H1 (cell line): Measurements from ENCODE around the gene IGFBP3. TPM values are rescaled to one million over a fixed set of nuclear protein-coding genes. Genes with fewer than 3 reads are reported as not detected.

Experiments
- CTCF ChIA-PET: fragments of 300-600 bp; sonication (Branson Sonifier 250); formaldehyde crosslinking; loops from one replicate; lab custom pipeline; 2021; ENCODE audit not compliant: partially characterized antibody; lab: Charles Lee
- POLR2A ChIA-PET: fragments of 300-600 bp; sonication (Branson Sonifier 250); formaldehyde crosslinking; loops from one replicate; lab custom pipeline; 2021; ENCODE audit warnings: inconsistent platforms; ENCODE audit not compliant: partially characterized antibody; lab: Charles Lee
- DNase-seq, 2 experiments: peaks; one replicate each; pipeline versions ENCODE4 v3.0.0 to v3.0.0-alpha.2; 2010 to 2022; ENCODE audit warnings: low spot score in 2 of 2, low read depth in 1 of 2, mixed read lengths in 1 of 2
- FAIRE-seq: peaks from 2 replicates; lab custom pipeline; 2011; peaks lifted over from hg19 to GRCh38; lab: Jason Lieb, UNC
- H2AFZ ChIP-seq: 2 replicates; pipeline ENCODE4 v1.8.1; 2012; ENCODE audit warnings: low read length, inconsistent platforms
- H2AK5ac ChIP-seq: 2 replicates; pipeline ENCODE4 v1.6.1; 2013; ENCODE audit warnings: low read depth, low read length
- H2BK120ac ChIP-seq: replicated peaks from 2 replicates; pipeline ENCODE3; 2013; ENCODE audit warnings: low read depth, low read length, inconsistent platforms
- H2BK12ac ChIP-seq: 2 replicates; pipeline ENCODE4 v1.6.1; 2013; ENCODE audit warnings: low read depth, low read length
- H2BK15ac ChIP-seq: 2 replicates; pipeline ENCODE4 v1.6.1; 2013; ENCODE audit warnings: low read length
- H2BK20ac ChIP-seq: 2 replicates; pipeline ENCODE4 v1.6.1; 2013; ENCODE audit warnings: low read length
- H2BK5ac ChIP-seq: 2 replicates; pipeline ENCODE4 v1.6.1; 2013; ENCODE audit warnings: low read depth, low read length
- H3K14ac ChIP-seq: 2 replicates; pipeline ENCODE4 v1.6.1; 2013; ENCODE audit warnings: inconsistent platforms; ENCODE audit not compliant: insufficient read length
- H3K18ac ChIP-seq: 2 replicates; pipeline ENCODE4 v1.6.1; 2013; ENCODE audit warnings: low read length; ENCODE audit errors: extremely low read depth
- H3K23ac ChIP-seq: 2 replicates; pipeline ENCODE4 v1.6.1; 2013; ENCODE audit warnings: inconsistent platforms; ENCODE audit not compliant: insufficient read length
- H3K23me2 ChIP-seq: 2 replicates; pipeline ENCODE4 v1.6.1; 2013; ENCODE audit warnings: low read depth, low read length
- H3K27ac ChIP-seq: 2 replicates; pipeline ENCODE4 v1.6.1; 2011; ENCODE audit warnings: low read depth, low read length, inconsistent platforms
- H3K27me3 ChIP-seq, 4 experiments: replicated peaks in 1 of 4; 1 replicate in 1 of 4; 2 replicates in 3 of 4; pipeline versions ENCODE4 v1.6.1 to v1.8.1; 2011 to 2013; ENCODE audit warnings: low read length in 3 of 4, mild to moderate bottlenecking in 3 of 4, inconsistent platforms in 2 of 4, mixed read lengths in 2 of 4, moderate library complexity in 1 of 4; ENCODE audit not compliant: control insufficient read depth in 3 of 4, insufficient read depth in 3 of 4; ENCODE audit errors: extremely low read depth in 1 of 4
- H3K36me3 ChIP-seq, 4 experiments: 2 replicates each; pipeline versions ENCODE4 v1.6.1 to v1.8.1; 2011 to 2013; ENCODE audit warnings: mild to moderate bottlenecking in 4 of 4, low read length in 3 of 4, moderate library complexity in 2 of 4, control low read depth in 1 of 4, inconsistent platforms in 1 of 4; ENCODE audit not compliant: insufficient read depth in 4 of 4, control insufficient read depth in 2 of 4
- H3K4ac ChIP-seq: replicated peaks from 2 replicates; pipeline ENCODE3; 2013; ENCODE audit warnings: low read length, low read depth, mixed read lengths, inconsistent platforms; ENCODE audit not compliant: insufficient read length
- H3K4me1 ChIP-seq, 4 experiments: replicated peaks in 1 of 4; 1 replicate in 1 of 4; 2 replicates in 3 of 4; pipeline versions ENCODE4 v1.6.1 to v1.8.1; 2011 to 2013; ENCODE audit warnings: low read length in 3 of 4, inconsistent platforms in 2 of 4, mixed read lengths in 1 of 4; ENCODE audit not compliant: insufficient read depth in 4 of 4, control insufficient read depth in 3 of 4
- H3K4me2 ChIP-seq, 2 experiments: 2 replicates each; pipeline versions ENCODE4 v1.6.1 to v1.8.1; 2011 to 2013; ENCODE audit warnings: low read depth in 2 of 2, low read length in 2 of 2, control low read depth in 1 of 2, inconsistent platforms in 1 of 2, mild to moderate bottlenecking in 1 of 2; ENCODE audit not compliant: insufficient read depth in 1 of 2
- H3K4me3 ChIP-seq, 4 experiments: fragments of 200-600, 300-600 bp in 1 of 4; sonication (generic), shearing (Covaris generic), sonication (Bioruptor Twin) in 1 of 4; 2 replicates each; pipeline versions ENCODE4 v1.5.1 to v1.8.1; 2011 to 2016; ENCODE audit warnings: low read length in 4 of 4, low read depth in 3 of 4, control low read depth in 2 of 4, inconsistent platforms in 2 of 4, mild to moderate bottlenecking in 2 of 4, mixed read lengths in 1 of 4, moderate library complexity in 1 of 4; ENCODE audit not compliant: insufficient read depth in 2 of 4; ENCODE audit errors: extremely low read depth in 1 of 4
- H3K56ac ChIP-seq: replicated peaks from 2 replicates; pipeline ENCODE3; 2013; ENCODE audit warnings: low read depth, mild to moderate bottlenecking, mixed read lengths, low read length, inconsistent platforms; ENCODE audit not compliant: insufficient read length
- H3K79me1 ChIP-seq: 2 replicates; pipeline ENCODE4 v1.6.1; 2013; ENCODE audit warnings: low read depth, low read length, control low read depth
- H3K79me2 ChIP-seq, 2 experiments: 2 replicates each; pipeline versions ENCODE4 v1.6.1 to v1.8.1; 2012 to 2013; ENCODE audit warnings: low read length in 2 of 2, mild to moderate bottlenecking in 2 of 2, inconsistent platforms in 1 of 2; ENCODE audit not compliant: insufficient read depth in 2 of 2, control insufficient read depth in 1 of 2
- H3K9ac ChIP-seq, 4 experiments: replicated peaks in 1 of 4; 1 replicate in 1 of 4; 2 replicates in 3 of 4; pipeline versions ENCODE4 v1.6.1 to v1.8.1; 2011 to 2013; ENCODE audit warnings: low read depth in 3 of 4, low read length in 3 of 4, control low read depth in 2 of 4, mild to moderate bottlenecking in 2 of 4, moderate library complexity in 2 of 4, inconsistent platforms in 1 of 4; ENCODE audit errors: extremely low read depth in 1 of 4
- H3K9me3 ChIP-seq, 2 experiments: 2 replicates each; pipeline versions ENCODE4 v1.6.1 to v1.8.1; 2012 to 2013; ENCODE audit warnings: mild to moderate bottlenecking in 2 of 2, moderate library complexity in 2 of 2, control low read depth in 1 of 2, inconsistent platforms in 1 of 2, low read depth in 1 of 2, low read length in 1 of 2, mixed read lengths in 1 of 2; ENCODE audit not compliant: insufficient read depth in 2 of 2
- H4K20me1 ChIP-seq, 2 experiments: replicated peaks in 1 of 2; 2 replicates each; pipeline versions ENCODE3 to v1.8.1; 2011 to 2013; ENCODE audit warnings: inconsistent platforms in 2 of 2, low read length in 2 of 2, mild to moderate bottlenecking in 1 of 2; ENCODE audit not compliant: insufficient read depth in 2 of 2, control insufficient read depth in 1 of 2
- H4K5ac ChIP-seq: 2 replicates; pipeline ENCODE4 v1.6.1; 2013; ENCODE audit warnings: low read length, low read depth, mixed read lengths, inconsistent platforms; ENCODE audit not compliant: insufficient read length
- H4K8ac ChIP-seq: 2 replicates; pipeline ENCODE4 v1.8.0; 2013; ENCODE audit warnings: mild to moderate bottlenecking, moderate library complexity, low read length, inconsistent platforms; ENCODE audit not compliant: insufficient read depth; ENCODE audit errors: extremely low read depth
- H4K91ac ChIP-seq: replicated peaks from 2 replicates; pipeline ENCODE3; 2013; ENCODE audit warnings: low read length, mixed read lengths, inconsistent platforms; ENCODE audit not compliant: insufficient read length
- WGBS, 2 experiments: shearing (Covaris generic) in 1 of 2; methylation state at CpG; one replicate each; pipeline versions ENCODE4 v1.1.6 to v1.1.7; 2013 to 2015; ENCODE audit warnings: low lambda C conversion rate in 2 of 2, mixed read lengths in 2 of 2, inconsistent platforms in 1 of 2, low coverage in 1 of 2, missing lambda C conversion rate in 1 of 2; ENCODE audit not compliant: insufficient replicate concordance in 2 of 2, insufficient coverage in 1 of 2, insufficient read length in 1 of 2; ENCODE audit errors: extremely low coverage in 1 of 2, missing lambda C conversion rate in 1 of 2; 5-methylcytosine and 5-hydroxymethylcytosine counted together
- polyA plus RNA-seq, 7 experiments: library from polyadenylated mRNA; depleted of rRNA in 3 of 7; stranded (reverse) in 5 of 7; unstranded in 2 of 7; fragments of >200 nt in 5 of 7; fragments of 200-250 nt in 2 of 7; gene quantifications; 1 replicate in 5 of 7; 2 replicates in 1 of 7; 4 replicates in 1 of 7; pipeline versions ENCODE4 v1.2.1 to v1.2.3, GENCODE V29; 2011 to 2013; ENCODE audit warnings: missing spikeins in 2 of 7, mixed read lengths in 2 of 7
- total RNA-seq: library from RNA; stranded (reverse); fragmentation: NEBNext Ultra II Directional; extraction: Animal tissue kit (Norgen Biotek cat#: 25700); gene quantifications from 2 replicates; pipeline ENCODE4 v1.2.1, GENCODE V29; 2021

The IGFBP3 gene
- total and polyA plus RNA-seq, 2 of the 8 experiments (the other 6 are each of a cell fraction or from before 2014, with no cell fraction given): 5.5 to 12.1 TPM

DNA sequence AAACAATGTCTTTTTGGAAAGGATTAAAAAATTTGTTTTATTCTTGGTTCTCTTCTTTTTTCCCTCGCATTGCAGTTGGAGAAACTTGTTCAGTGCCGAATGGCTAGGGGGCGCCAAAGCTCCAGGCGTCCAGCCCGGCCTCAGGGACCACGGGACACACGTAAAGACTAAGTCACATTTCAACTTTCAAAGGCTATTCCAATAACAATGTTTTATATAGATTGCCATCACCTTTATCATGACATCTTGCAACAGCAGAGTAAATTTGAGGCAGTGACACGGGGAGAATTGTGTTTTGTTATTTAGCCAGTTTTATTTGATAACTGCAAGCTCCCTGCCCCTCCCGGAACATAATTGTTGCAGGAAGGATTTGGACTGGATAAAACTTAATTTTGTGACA lies 2.2 kb upstream of the IGFBP3 start:
- Histone ChIP-seq H3K27me3 (peaks cover 14 to 41% (median 33%) of the 10 kb centered on the region in 4 experiments), H3K9me3 (no peaks in the 10 kb centered on the region), H4K91ac (no peak overlapping the region), H4K8ac (no peak overlapping the region), H3K4ac (no peak overlapping the region), H3K4me1 (peaks cover 6 to 26% (median 12%) of the 10 kb centered on the region in 4 experiments; a peak in 6 of 7 replicates), H3K14ac (no peak overlapping the region), H4K20me1 (peaks cover 2% of the 10 kb centered on the region in 2 experiments), H3K23ac (no peak overlapping the region), H2BK120ac (no peak overlapping the region), H3K23me2 (peaks cover 14% of the 10 kb centered on the region), H2BK12ac (no peak overlapping the region), H2BK15ac (0 out of 2 replicates have a peak overlapping the region, but pooled peaks have one; percentile 18), H2BK5ac (no peak overlapping the region), H3K9ac (no peak overlapping the region), H3K56ac (no peak overlapping the region), H3K4me3 (peak overlapping the region in 2 of 4 experiments; percentile 17 to 67; a peak in 5 of 8 replicates), H3K36me3 (no peaks in the 10 kb centered on the region), H3K4me2 (peak overlapping the region; percentile 78 to 87), H4K5ac (no peak overlapping the region), H3K27ac (no peak overlapping the region), H2AFZ (0 out of 2 replicates have a peak overlapping the region, but pooled peaks have one; percentile 19), H3K79me2 (no peaks in the 10 kb centered on the region), H3K79me1 (no peaks in the 10 kb centered on the region), H2AK5ac (no peak overlapping the region), H2BK20ac (peak overlapping the region; percentile 22; the same call in 1 of the 2 replicates), H3K18ac (peak overlapping the region; percentile 57; the same call in 1 of the 2 replicates)
- POLR2A ChIA-PET: interaction anchor here (1.2 to 1.3 kb wide), 2 partner anchors 223 to 438 kb away, joined by 3 to 5 read pairs; no protein-coding TSS in a partner anchor
- WGBS, 2 experiments: 5% methylated on average over 9 of the region's 9 CpGs; no CpG with 5 or more reads in 1 of the 2 experiments
- DNase-seq (peak in 1 of 2 experiments; percentile 88), FAIRE-seq (peak; percentile 74)
- CTCF ChIA-PET: interaction anchor here (0.7 to 15.3 kb wide), 89 partner anchors 11 to 1264 kb away, joined by 3 to 242 read pairs (median 5); partner anchors contain the start of gene IGFBP1
